Naive B cell (primary cell): ENCODE results near the gene LBHD1. TPM values are rescaled to one million over a fixed set of nuclear protein-coding genes. Genes with fewer than 3 reads are reported as not detected.

Experiments used
- ATAC-seq, 2 donors: fragments of 150-1000 bp; cut with Tn5 transposase; 2 replicates each; pipeline ENCODE4 v1.10.0; 2021; ENCODE audit warnings: low read depth in 2 of 2, mild to moderate bottlenecking in 2 of 2, moderate library complexity in 2 of 2
- DNase-seq: peaks from one replicate; pipeline ENCODE4 v3.0.0; 2022
- H3K27ac Mint-ChIP-seq, 6 donors: one replicate each; pipeline ENCODE4 v1.8.0; 2020 to 2022; ENCODE audit warnings: mild to moderate bottlenecking in 6 of 6, mixed read lengths in 6 of 6, moderate library complexity in 5 of 6, inconsistent platforms in 2 of 6
- H3K27me3 Mint-ChIP-seq, 3 donors: one replicate each; pipeline ENCODE4 v1.8.0; 2021 to 2022; ENCODE audit warnings: mixed read lengths in 3 of 3, mild to moderate bottlenecking in 1 of 3
- H3K36me3 Mint-ChIP-seq, 2 donors: one replicate each; pipeline ENCODE4 v1.8.0; 2020 to 2022; ENCODE audit warnings: mixed read lengths in 2 of 2, inconsistent platforms in 1 of 2, mild to moderate bottlenecking in 1 of 2
- H3K4me1 Mint-ChIP-seq, 3 donors: one replicate each; pipeline ENCODE4 v1.8.0; 2020 to 2022; ENCODE audit warnings: mixed read lengths in 3 of 3, inconsistent platforms in 1 of 3, mild to moderate bottlenecking in 1 of 3, moderate library complexity in 1 of 3
- H3K4me3 Mint-ChIP-seq, 8 donors: one replicate each; pipeline ENCODE4 v1.8.0; 2020 to 2022; ENCODE audit warnings: mild to moderate bottlenecking in 8 of 8, mixed read lengths in 8 of 8, moderate library complexity in 8 of 8, inconsistent platforms in 2 of 8
- H3K9me3 Mint-ChIP-seq, 7 donors: one replicate each; pipeline ENCODE4 v1.8.0; 2020 to 2022; ENCODE audit warnings: mixed read lengths in 7 of 7, mild to moderate bottlenecking in 5 of 7, inconsistent platforms in 2 of 7, moderate library complexity in 1 of 7
- polyA plus RNA-seq, 6 donors: library from polyadenylated mRNA; unstranded; fragments of 300-500 nt; fragmentation: Illumina TruSeq; gene quantifications; one replicate each; pipeline ENCODE4 v1.2.3, GENCODE V29; 2021; ENCODE audit warnings: low read depth in 6 of 6

LBHD1 gene
- 10 to 100 TPM in 1 of 6 donors, 1 to 10 TPM in 5; 3.5 to 12.4 (median 5.1) TPM for polyA plus RNA-seq

DNA sequence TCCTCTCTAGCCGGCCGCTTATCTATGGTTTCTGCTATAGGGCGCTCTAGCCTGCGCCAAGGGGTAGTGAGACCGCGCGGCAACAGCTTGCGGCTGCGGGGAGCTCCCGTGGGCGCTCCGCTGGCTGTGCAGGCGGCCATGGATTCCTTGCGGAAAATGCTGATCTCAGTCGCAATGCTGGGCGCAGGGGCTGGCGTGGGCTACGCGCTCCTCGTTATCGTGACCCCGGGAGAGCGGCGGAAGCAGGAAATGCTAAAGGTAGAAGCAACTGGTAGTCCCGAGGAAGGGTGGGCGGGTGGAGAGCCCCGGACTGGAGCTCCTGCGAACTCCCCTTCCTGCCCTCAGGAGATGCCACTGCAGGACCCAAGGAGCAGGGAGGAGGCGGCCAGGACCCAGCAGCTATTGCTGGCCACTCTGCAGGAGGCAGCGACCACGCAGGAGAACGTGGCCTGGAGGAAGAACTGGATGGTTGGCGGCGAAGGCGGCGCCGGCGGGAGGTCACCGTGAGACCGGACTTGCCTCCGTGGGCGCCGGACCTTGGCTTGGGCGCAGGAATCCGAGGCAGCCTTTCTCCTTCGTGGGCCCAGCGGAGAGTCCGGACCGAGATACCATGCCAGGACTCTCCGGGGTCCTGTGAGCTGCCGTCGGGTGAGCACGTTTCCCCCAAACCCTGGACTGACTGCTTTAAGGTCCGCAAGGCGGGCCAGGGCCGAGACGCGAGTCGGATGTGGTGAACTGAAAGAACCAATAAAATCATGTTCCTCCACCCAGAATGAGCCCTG, at the start of gene LBHD1, which contains the start of gene UQCC3:
Gene LBHD1 (minus strand): TSS at position 660 of the 782 bp plus-strand sequence. CDS start 2,236 bp downstream, outside the sequence.
Gene UQCC3 (plus strand): TSS at position 66 of the 782 bp plus-strand sequence. CDS start 73 bp downstream, at position 139.
- peaks cover 19 to 72% (median 47%) of the 10 kb centered on the region in 3 donors for H3K4me1 Mint-ChIP-seq
- H3K27ac Mint-ChIP-seq: peak within 1 kb of the TSS; percentile 93 to 99 (median 96)
- peak; percentile 83 for ATAC-seq
- H3K36me3 Mint-ChIP-seq: peaks cover 0 to 13% of the 10 kb centered on the region in 2 donors
- peak within 1 kb of the TSS; percentile 99 to 100 (median 100) for H3K4me3 Mint-ChIP-seq
- peak; percentile 69 for DNase-seq
- H3K27me3 Mint-ChIP-seq: no peaks in the 10 kb centered on the region
- H3K9me3 Mint-ChIP-seq: no peaks in the 10 kb centered on the region

DNA sequence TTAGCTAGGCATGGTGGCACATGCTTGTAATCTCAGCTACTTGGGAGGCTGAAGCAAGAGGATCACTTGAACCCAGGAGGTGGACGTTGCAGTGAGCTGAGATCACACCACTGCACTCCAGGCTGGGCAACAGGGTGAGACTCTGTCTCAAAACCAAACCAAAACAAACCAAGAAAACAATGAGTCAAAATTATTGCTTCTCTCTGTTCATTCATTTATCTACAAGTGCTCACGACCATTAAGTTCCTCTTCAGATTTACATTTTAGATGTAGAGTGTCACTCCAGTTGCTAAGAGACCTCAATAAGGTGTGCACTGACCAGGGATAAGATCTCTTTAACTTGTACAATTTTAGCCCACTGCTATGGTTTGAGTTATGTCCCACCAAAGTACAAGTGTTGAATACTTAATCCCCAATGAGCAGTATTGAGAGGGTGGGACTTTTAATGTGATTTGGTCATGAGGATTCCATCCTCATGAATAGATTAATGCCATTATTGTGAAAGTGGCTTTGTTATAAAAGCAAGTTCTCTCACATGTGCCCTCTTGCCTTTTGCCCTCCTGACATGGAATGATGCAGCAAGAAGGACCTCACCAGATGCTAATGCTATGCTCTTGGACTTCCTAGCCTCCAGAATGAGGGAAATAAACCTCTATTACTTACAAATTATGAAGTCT, 47.4 kb upstream of the LBHD1 start:
- H3K36me3 Mint-ChIP-seq: peaks cover 27 to 32% of the 10 kb centered on the region in 2 donors
- peak overlapping the region in 1 of 8 donors; percentile 45 for H3K4me3 Mint-ChIP-seq
- peak overlapping the region in 1 of 6 donors; percentile 53 for H3K27ac Mint-ChIP-seq
- no peaks in the 10 kb centered on the region for H3K27me3 Mint-ChIP-seq
- peaks cover 11 to 22% (median 20%) of the 10 kb centered on the region in 3 donors for H3K4me1 Mint-ChIP-seq
- DNase-seq (no peak), ATAC-seq (no peak)
- no peaks in the 10 kb centered on the region for H3K9me3 Mint-ChIP-seq

DNA sequence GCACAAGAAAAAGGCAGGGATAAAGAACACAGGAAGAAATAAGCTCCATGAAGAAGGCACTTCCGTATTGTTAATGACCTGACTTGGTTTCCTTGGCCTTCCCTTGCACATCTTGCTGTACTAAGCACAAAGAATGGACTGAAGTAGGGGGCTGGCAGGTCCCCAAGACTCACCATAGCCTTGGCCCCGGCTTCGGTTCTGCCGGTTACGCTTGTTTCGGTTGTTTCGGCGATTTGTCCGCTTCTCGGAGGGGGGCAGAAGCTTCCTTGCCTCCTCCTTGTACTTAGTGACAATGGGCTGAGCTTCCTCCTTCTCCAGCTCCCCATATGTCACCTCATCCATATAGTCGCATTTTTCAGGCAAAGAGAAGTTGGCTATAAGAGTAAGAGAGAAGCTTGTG, 44.7 kb upstream of the LBHD1 start:
- Mint-ChIP-seq H3K27ac (no peak overlapping the region), H3K4me3 (no peak overlapping the region), H3K4me1 (peaks cover 4 to 13% (median 12%) of the 10 kb centered on the region in 3 donors), H3K36me3 (peaks cover 18 to 23% of the 10 kb centered on the region in 2 donors), H3K27me3 (no peaks in the 10 kb centered on the region), H3K9me3 (no peaks in the 10 kb centered on the region)
- ATAC-seq: no peak
- DNase-seq: no peak

DNA sequence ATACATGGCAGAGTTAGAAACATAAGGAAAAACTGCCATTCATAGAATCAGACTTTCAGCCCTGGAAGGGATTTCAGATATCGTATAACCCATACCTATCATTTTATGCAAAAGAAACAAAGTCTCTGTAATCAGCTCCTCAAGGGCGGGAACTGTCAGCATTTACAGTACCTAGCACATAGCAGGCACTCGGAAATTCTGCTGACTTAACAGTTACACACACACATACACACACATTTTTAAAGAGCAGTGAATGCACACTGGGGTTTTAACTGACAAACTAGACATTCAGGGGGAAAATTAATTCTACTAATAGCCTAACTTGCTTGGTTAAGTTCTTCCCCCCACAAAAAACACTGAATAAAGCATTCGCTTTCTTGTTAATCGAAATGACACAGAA, 44.1 kb upstream of the LBHD1 start:
- H3K27ac Mint-ChIP-seq: peak overlapping the region in 1 of 6 donors; percentile 15
- H3K36me3 Mint-ChIP-seq: peaks cover 18 to 19% of the 10 kb centered on the region in 2 donors
- peaks cover 4 to 12% (median 9%) of the 10 kb centered on the region in 3 donors for H3K4me1 Mint-ChIP-seq
- DNase-seq: no peak
- H3K9me3 Mint-ChIP-seq: no peaks in the 10 kb centered on the region
- no peak overlapping the region for H3K4me3 Mint-ChIP-seq
- H3K27me3 Mint-ChIP-seq: no peaks in the 10 kb centered on the region
- no peak for ATAC-seq

DNA sequence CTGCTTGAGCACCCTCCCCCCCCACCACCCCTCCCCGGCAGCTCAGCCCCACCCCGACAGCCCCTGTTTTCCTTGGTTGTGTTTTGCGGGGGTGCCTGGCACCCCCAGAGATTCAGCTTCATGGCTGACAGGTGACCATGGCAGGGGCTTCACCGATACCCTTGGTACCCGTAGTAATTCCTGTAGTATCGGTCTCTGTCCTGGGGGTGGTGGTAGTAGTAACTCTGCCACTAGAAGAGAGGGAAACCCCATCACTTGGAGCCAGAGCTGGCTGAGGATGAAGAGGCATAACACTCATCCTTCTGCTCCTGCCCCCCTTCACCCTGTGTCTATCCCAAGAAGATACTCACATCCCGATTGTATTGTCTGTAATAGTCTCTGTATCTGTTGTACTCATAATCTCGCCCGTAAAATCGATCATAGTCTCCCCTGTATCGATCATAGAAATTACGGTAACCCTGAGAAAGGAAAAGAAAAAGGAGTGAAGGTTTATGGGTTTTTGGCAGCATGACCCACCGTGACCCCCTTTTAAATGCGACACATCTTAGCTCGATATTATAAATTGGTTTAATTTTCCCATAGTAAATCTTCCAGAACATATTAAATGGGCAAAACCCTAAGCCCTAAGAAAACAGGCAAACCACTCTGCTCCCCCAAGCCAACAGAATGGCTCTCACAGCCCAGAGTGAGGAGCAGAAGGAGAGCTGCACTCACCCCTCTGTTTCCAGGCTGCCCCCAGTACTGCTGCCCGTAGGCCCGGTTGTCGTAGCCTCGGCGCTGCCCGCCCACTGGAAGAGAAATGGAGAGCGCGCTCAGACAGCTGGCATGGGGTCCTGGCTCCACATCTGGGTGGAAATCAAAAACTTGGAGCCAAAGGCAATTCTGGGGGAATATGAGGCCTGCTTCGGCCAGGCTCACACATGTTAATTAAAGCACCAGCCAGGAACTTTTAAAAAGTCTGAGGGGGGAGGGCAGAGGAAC, 43.4 kb upstream of the LBHD1 start:
- no peaks in the 10 kb centered on the region for H3K9me3 Mint-ChIP-seq
- H3K36me3 Mint-ChIP-seq: peaks cover 18 to 19% of the 10 kb centered on the region in 2 donors
- H3K27me3 Mint-ChIP-seq: no peaks in the 10 kb centered on the region
- no peak overlapping the region for H3K4me3 Mint-ChIP-seq
- ATAC-seq (no peak), DNase-seq (no peak)
- H3K4me1 Mint-ChIP-seq: peaks cover 4 to 12% (median 12%) of the 10 kb centered on the region in 3 donors
- peak overlapping the region in 3 of 6 donors; percentile 21 to 55 (median 47) for H3K27ac Mint-ChIP-seq

DNA sequence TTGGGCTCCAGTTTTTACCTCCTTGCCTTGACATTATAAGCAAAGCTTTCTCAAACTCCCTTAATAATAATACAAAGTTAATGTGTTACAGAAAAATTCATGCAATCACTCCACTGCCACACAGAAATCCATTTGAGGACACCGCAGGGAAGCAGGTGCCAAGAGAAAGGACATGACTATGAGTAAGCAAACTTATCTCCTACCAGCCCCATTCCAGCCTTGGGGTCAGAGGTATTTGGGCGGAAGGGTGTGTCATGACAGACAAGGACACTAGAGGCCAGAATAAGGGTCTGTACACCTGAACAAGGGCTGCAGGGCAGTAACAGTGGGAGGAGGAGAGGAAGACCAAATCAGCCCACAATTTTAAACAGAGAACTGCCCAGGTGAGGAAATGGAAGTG, 41.3 kb upstream of the LBHD1 start:
- Mint-ChIP-seq H3K27me3 (no peaks in the 10 kb centered on the region), H3K9me3 (no peaks in the 10 kb centered on the region), H3K4me3 (peak overlapping the region in 1 of 8 donors; percentile 46), H3K36me3 (peaks cover 9 to 11% of the 10 kb centered on the region in 2 donors), H3K4me1 (peaks cover 16 to 31% (median 24%) of the 10 kb centered on the region in 3 donors), H3K27ac (peak overlapping the region in 4 of 6 donors; percentile 27 to 68 (median 54))
- no peak for DNase-seq
- ATAC-seq: no peak

DNA sequence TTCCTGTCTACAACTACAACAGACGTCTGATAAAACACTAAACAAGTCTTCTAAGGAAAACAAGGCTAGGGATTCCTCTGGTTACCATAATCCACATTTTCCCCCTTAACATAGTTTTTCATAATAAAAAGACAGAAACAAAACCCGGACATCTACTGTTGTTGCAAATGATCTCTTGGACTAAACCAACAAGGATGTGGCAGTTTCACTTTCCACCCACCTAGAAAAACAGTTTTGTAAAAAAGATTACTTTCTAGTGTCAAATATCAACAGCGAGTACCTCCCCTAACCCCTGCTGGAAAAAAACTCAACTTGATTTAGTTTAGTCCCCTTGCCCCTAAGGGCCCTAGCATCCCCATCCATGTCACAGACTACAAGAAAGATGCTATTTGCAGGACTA, 40.8 kb upstream of the LBHD1 start:
- peaks cover 6 to 9% of the 10 kb centered on the region in 2 donors for H3K36me3 Mint-ChIP-seq
- H3K4me1 Mint-ChIP-seq: peaks cover 17 to 36% (median 28%) of the 10 kb centered on the region in 3 donors
- H3K27ac Mint-ChIP-seq: peak overlapping the region in 4 of 6 donors; percentile 27 to 73 (median 43)
- no peak for DNase-seq
- no peak for ATAC-seq
- H3K27me3 Mint-ChIP-seq: no peaks in the 10 kb centered on the region
- no peaks in the 10 kb centered on the region for H3K9me3 Mint-ChIP-seq
- H3K4me3 Mint-ChIP-seq: peak overlapping the region in 1 of 8 donors; percentile 46

DNA sequence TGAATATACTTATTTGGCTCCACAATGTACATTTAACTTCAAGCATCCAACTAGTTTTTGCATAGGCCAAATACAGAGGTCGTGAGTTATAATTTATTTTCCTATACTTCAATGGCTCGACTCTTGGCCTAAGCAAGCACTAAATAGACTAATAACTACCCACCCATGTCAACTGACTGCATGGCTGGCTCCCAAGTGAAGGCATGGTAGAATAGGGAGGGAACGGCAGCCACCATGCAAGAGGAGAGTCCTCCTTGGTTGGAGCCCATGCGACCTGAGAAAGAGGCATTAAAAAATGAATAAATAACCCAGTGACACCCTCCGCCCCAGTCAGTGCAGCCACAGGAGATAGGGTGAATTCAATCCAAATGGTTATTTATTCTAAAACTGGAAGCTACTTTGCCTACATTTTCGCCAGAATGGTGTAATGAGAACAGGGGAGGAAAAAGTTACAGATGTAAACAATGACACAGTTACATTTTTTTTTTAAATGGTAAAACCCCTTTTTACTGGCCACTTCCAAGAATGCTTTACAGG, 40.3 kb upstream of the LBHD1 start:
- no peaks in the 10 kb centered on the region for H3K9me3 Mint-ChIP-seq
- H3K4me3 Mint-ChIP-seq: peak overlapping the region in 3 of 8 donors; percentile 35 to 54 (median 46)
- H3K4me1 Mint-ChIP-seq: peaks cover 21 to 41% (median 34%) of the 10 kb centered on the region in 3 donors
- peak overlapping the region in 4 of 6 donors; percentile 32 to 73 (median 50) for H3K27ac Mint-ChIP-seq
- H3K36me3 Mint-ChIP-seq: peaks cover 5 to 9% of the 10 kb centered on the region in 2 donors
- DNase-seq (no peak), ATAC-seq (no peak)
- H3K27me3 Mint-ChIP-seq: no peaks in the 10 kb centered on the region

DNA sequence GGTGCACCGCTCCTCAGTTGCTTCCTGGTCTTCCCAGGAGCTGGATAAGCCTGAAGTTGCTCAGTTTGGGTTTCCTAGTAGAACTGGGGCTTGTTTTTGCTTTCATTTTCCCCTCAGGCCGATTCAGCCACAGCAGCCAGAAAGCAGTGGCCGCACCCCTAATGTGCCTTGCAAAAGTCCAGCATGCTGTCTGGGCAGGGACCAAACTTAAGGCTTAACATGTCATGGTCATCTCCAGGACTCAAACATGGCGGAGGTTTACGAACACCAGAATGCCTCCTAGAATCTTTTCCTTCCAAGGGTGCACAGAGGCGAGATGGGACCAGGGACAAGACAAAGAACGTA, 37.9 kb upstream of the LBHD1 start:
- Mint-ChIP-seq H3K36me3 (peaks cover 0 to under 1% of the 10 kb centered on the region in 2 donors), H3K27me3 (no peaks in the 10 kb centered on the region), H3K4me3 (peak overlapping the region; percentile 95 to 100 (median 98)), H3K4me1 (peaks cover 37 to 61% (median 53%) of the 10 kb centered on the region in 3 donors), H3K27ac (peak overlapping the region; percentile 98 to 100 (median 99)), H3K9me3 (no peaks in the 10 kb centered on the region)
- no peak for ATAC-seq
- no peak for DNase-seq

DNA sequence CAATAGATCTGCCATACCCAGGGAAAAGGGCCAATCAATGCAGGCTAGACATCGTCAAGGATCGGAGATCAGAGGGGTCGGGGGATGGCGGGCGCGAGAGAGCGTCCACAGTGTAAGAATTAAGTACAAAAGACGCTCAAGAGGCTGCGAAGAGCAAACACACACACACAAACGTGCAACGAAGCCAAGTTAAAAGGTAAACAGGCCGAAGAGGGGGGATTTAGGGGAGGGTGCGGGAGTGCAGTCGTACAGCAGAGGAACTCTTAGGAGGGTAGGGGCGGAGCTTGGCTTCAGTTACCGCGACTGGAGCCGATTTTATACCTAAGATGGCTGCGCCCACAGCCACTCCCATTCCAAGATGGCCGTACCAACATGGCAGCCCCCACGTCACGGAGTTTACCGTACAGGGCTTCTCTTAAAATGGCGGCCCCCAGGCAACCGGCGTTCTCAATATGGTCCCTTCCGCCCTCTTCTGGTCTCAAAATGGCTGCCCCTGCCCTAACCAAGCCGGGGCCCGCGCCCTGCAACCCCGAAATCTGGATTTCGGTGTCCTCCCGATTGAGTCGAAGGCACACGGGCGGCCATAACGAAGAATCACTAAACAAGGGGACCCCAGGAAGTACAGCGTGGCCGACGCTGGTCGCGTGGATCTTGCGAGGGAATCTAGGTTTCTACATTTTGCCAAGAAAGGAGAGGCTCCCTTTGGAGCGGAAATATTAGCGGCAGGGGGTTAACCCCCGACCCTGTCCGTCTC, 37.4 kb upstream of the LBHD1 start:
- Mint-ChIP-seq H3K4me3 (peak overlapping the region; percentile 95 to 100 (median 98)), H3K27me3 (no peaks in the 10 kb centered on the region), H3K4me1 (peaks cover 37 to 61% (median 54%) of the 10 kb centered on the region in 3 donors), H3K36me3 (no peaks in the 10 kb centered on the region), H3K9me3 (no peaks in the 10 kb centered on the region), H3K27ac (peak overlapping the region; percentile 98 to 100 (median 99))
- ATAC-seq: peak; percentile 75 to 78
- peak; percentile 97 for DNase-seq

DNA sequence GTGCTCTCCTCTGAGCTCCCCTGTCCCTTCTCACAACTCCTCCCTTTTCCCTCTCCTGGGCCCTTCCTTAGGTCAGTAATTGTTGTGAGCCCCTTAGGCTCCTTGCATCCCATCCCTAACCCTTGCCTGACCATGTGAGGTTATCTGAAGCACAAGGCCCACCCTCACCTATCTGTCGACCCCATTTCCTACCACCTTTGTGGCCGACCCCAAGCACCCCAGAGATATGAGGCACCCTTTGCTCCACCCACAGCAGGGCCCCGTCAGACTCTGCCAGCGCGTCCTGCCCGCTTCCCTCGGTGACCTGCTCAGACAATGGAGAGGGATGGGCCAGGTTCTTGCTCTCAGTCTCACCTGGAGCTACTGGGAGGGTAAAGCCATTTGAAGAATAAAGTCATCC, 36.7 kb upstream of the LBHD1 start:
- no peaks in the 10 kb centered on the region for H3K36me3 Mint-ChIP-seq
- ATAC-seq (no peak), DNase-seq (no peak)
- H3K4me3 Mint-ChIP-seq: peak overlapping the region; percentile 95 to 100 (median 98)
- H3K27me3 Mint-ChIP-seq: no peaks in the 10 kb centered on the region
- H3K27ac Mint-ChIP-seq: peak overlapping the region; percentile 98 to 100 (median 99)
- no peaks in the 10 kb centered on the region for H3K9me3 Mint-ChIP-seq
- H3K4me1 Mint-ChIP-seq: peaks cover 37 to 61% (median 54%) of the 10 kb centered on the region in 3 donors

DNA sequence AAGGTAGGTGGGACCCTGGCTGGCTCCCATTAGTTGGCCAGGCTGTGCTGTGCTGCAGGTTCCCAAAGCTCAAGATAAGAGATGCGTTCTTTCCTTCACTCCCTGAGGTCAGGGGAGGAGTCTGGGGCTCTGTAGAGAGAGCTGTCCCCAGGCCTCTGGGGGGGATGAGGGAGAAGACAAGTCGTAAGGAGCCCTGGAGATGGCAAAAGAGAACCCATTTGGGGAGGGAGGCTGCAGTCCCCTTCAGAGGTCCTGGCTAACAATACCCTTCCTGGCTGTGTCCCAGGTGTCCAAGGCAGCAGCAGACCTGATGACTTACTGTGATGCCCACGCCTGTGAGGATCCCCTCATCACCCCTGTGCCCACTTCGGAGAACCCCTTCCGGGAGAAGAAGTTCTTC, 36.3 kb upstream of the LBHD1 start:
- no peak for DNase-seq
- H3K4me1 Mint-ChIP-seq: peaks cover 37 to 58% (median 54%) of the 10 kb centered on the region in 3 donors
- H3K4me3 Mint-ChIP-seq: peak overlapping the region; percentile 95 to 100 (median 98)
- peak overlapping the region in 5 of 6 donors; percentile 98 to 100 (median 99) for H3K27ac Mint-ChIP-seq
- no peak for ATAC-seq
- no peaks in the 10 kb centered on the region for H3K9me3 Mint-ChIP-seq
- no peaks in the 10 kb centered on the region for H3K36me3 Mint-ChIP-seq
- no peaks in the 10 kb centered on the region for H3K27me3 Mint-ChIP-seq
